Activated CD4-positive, alpha-beta T cell treated with anti-CD3 and anti-CD28 coated beads, Interleukin-2, amount 50 U/mL, for 16 hours (primary cell): ENCODE measurements around the gene TYW5.

Experiments used
- DNase-seq: peaks from one replicate; pipeline ENCODE4 v3.0.0-alpha.2; 2020

Gene TYW5, protein sequence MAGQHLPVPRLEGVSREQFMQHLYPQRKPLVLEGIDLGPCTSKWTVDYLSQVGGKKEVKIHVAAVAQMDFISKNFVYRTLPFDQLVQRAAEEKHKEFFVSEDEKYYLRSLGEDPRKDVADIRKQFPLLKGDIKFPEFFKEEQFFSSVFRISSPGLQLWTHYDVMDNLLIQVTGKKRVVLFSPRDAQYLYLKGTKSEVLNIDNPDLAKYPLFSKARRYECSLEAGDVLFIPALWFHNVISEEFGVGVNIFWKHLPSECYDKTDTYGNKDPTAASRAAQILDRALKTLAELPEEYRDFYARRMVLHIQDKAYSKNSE

DNA sequence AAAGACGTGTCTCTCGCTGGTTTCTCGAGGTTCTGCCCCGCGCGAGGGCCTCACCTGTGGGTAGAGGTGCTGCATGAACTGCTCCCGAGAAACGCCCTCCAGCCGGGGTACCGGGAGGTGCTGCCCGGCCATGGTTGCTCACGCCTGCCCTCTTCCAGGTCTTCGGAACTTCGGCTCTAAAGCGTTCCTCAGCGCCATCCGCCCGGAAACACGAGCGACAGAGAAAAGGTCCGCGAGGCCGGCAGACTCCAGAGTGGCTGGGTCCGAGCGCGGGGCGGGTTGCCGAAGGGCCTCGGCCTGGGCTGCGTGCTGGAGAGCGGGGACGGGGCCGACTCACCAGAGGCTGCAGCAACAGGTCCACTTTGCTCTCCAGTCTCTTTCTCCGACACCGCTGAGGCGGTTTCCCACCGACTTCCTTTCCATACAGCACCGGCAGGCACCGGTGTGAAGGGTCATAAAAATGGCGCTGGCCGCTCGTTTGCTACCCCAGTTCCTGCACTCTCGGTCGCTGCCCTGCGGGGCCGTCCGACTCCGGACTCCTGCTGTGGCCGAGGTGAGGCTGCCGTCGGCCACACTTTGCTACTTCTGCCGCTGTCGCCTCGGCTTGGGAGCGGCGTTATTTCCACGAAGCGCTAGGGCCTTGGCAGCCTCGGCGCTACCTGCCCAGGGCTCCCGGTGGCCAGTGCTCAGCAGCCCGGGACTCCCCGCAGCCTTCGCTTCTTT is at the start of gene TYW5, which contains the start of gene MAIP1:
TSS of gene TYW5 (minus strand) at position 153 of the 723 bp plus-strand sequence. CDS start at position 132, 21 bp downstream.
TSS of gene MAIP1 (plus strand) at position 244 of the 723 bp plus-strand sequence. CDS start at position 461, 217 bp downstream.
- DNase-seq: peak; percentile 84

DNA sequence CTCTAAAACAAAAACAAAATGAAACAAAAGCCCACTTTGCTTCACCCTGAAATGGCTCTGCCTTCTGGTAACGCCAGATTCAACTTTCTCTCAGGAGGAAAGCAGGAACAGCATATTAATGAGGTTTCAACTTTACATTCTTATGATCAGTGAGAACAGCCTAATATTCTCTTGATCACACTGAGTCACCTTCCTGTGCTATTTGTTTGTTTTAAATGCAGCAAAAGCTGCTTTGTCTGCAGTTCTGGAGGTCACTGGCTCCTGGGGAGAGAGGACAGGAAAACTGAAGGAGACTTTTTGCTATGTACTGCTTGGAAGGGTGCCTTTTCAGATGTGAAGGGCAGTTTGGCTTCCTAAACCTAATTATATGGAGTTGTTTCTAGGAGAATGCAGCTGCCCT is 48.2 kb upstream of the TYW5 start:
- DNase-seq: no peak

DNA sequence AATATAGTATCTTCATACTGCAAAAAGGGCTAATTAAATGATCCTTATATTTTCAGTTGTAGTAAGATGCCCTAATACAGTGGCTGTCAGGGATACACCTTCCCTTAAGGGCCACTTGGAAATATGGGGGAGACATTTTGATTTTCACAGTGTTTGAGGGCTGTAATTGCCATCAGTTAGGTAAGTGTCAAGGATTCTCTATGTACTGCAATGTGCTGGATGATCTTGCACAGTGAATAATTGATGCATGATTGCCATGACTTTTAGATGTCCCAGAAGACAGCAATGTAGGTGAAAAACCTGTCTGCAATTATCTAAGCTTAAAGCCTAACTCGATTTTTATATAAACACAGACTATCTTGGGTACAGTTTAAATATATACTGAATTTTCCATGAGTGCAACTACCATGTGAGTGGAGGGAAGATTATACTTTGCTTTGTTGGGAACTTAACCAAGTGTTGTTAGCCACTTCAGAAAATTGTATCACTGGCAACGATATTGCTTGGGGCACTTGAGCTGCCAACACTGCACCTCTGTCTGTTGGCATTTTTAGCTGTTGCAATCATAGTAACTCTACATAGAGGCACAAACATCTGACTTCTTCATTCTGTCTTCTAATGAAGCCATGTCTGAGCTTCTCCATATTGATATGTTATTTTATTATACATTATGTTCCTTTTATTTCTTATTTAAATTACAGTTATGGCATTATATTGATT is 45.3 kb upstream of the TYW5 start:
- DNase-seq: no peak

DNA sequence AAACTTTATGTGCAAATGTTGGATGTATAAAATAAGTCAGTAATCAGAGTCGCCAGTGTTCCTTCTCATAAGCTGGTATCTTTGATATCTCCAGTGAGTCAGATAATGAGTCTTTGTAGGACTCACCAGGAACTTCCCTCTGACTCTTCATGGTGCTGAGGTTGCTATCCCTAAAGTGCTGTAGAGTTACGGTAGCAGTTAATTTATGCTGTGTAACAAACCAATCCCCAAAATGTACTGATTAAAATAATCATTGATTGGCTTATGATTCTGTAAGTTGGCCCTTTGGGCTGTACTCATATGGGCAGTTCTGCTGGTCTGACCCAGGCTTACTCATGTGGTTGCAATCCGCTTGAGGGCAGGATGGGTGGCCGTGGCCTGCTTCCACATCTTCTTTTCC is 43.9 kb upstream of the TYW5 start:
- DNase-seq: no peak

DNA sequence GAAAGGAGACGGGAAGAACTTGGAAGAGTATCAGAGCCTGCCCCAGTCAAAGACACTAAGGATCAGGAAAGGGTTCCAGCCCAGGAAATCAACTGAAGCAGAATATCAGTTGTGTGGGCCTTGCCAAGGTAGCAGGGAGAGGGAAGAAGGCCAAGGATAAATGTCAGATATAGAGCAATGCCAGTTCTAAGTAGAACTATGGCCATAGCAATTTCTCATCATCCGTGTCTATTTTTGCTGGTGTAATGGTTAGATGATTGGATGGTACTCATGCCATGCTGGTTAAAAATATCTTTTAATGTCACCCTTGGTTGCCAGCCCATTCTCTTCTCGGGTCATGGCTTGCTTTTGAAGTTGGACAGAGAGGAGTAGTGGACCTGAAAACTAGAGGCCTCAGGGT is 42.0 kb upstream of the TYW5 start:
- no peak for DNase-seq

DNA sequence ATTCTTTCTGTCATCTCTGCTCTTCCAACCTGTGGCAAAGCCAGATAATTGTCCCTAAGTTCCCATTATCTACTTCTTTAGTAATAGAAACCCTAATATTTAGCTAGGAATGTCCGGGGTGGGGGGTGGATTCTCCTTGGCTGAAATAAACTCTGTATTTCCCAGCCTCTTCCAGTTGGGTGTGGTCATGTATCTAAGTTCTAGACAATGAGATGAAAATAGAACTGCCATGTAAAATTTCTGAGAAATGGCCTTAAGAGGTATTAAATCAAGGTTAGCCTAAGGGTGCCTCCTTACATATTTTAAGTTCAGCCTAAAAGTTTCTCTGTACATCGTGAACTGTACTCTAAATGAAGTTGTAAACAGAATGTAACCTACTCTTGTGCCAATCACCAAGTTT is 39.6 kb upstream of the TYW5 start:
- DNase-seq: no peak

DNA sequence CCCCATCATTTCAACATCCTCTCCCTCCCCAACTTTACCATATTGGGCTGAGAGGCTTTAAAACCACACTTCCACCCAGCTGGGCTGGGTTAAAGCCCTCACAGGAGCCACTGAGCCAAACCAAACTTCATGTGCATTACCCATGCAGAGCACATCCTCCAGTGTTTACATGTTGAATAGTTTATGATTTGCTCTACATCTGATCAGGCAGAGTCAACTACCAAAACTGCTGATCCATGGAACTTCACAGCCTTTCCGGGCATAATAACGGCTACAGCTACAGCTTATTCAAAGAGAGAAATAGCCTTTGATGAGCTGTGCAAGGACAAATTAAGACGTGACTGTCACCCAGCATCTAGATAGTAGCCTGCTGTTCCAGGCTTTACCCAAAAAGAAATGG is 39.1 kb upstream of the TYW5 start:
- DNase-seq: no peak

DNA sequence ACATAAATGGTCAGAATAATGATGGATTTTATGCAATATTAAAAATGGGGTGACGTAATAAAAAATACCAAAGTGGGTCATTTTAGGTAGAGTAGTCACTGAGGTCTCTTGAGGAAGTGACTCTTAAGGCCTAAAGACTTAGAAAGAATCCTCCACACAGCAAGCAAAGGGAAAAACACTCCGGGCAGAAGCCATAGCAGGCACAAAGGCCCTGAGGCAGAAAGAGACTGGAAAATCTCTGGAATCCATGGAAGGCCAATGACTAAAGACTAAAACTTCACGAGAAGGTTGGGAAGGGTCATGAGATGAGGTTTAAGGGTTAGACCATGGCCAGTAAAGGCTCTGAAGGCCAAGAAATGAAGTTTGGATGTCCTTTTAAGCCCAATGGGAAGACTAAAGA is 37.0 kb upstream of the TYW5 start:
- no peak for DNase-seq

DNA sequence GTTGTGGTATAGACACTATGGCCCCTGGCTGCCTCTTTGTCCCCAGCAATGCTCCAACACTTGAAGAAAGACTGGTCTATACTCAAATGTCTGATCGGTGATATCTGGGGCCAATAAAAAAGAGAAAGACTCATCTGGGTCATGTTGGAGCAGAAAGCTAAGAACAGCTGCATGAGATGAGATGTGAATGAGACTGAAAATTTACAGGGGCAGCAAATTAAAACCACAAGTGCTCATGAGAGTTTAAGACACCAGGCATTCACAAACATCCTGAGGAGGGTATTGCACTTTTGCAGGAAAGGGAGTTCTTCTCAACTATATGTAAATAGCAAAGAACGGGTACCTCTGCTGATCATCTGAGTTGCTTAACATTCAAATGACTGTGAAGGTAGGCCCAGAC is 36.4 kb upstream of the TYW5 start:
- DNase-seq: no peak

DNA sequence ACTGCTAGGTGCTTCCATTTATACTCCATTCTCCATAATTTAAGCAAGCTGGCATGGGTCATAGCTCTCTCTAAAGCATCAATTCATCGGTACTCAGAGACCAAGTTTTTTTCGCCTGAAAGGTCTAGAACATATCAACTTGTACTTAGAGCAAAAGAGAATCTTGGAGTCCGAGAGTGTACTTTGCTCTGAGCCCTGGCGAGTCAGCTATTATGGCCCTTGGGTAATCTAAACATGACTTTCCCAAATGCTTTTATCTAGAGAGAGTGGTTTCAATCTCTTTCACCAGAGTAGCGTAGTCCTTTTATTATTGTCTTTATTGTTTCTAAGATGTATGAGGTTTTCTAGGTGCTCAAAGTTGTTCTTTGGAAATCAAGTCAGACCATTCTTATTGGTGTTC is 34.5 kb upstream of the TYW5 start:
- DNase-seq: no peak

DNA sequence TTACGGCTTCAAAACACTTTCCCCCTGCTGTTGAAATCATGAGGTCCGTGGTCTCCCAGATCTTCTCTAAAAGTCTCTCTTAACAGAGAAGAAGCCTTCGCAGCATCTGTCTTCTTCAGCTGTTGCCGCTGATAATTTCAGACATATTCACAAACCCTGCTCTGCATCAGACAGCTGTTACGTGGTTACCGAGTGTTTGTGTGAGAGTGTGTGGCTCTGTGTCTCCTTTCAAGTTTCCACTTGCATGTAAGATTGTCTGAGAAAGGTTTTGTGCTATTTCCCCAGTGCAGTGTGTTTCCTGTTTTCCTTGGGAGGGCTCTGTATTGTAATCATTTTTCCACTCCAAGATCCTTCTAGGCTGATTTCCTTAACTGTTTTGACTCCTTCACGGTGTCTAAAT is 32.9 kb upstream of the TYW5 start:
- DNase-seq: no peak

DNA sequence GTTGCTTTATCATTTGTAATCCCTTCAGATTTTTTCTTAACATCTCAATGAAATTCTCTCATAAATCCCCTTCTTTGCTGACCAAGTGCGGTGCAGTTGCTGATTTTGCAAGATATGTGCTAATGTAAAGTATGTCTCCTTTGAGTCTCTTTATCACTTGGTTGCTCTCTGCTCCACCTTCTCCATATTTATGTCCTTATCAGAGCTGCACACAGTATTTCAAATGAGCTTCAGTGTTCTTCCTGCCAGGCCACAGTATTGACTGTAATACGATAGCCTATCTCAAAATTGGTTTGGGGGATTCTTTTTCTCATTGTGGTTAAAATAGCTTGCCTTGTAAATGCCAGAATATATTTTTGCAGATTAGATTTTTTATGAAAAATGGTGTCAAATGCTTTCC is 32.3 kb upstream of the TYW5 start:
- DNase-seq: no peak

DNA sequence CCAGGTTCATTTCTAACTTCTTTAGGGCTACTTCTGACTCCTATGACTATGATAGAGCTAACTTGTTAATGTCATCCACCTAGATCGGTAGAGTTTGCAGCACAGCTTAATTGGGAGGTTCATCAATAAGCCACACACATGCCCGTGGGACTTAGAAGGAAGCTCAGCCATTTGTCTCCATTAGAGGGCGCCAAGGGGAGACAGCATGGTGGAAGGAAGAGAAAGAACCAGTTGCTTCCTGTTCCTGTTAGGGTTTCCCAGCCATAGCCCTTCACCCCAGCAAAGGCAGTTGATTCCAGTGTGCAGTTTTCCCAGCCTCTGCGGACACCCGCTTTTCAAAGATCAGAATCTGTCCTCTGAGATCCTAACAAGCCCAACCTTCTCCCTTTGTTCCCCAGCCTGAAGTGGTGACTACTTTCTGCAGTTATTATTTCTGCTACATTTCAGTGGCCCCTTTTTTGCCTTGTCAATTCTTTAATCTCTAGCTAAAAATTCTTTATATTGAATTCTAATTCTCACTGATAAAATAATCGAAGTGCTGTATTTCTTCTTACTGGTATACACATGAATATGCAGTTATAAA is 30.4 kb upstream of the TYW5 start:
- peak; percentile 67 for DNase-seq

DNA sequence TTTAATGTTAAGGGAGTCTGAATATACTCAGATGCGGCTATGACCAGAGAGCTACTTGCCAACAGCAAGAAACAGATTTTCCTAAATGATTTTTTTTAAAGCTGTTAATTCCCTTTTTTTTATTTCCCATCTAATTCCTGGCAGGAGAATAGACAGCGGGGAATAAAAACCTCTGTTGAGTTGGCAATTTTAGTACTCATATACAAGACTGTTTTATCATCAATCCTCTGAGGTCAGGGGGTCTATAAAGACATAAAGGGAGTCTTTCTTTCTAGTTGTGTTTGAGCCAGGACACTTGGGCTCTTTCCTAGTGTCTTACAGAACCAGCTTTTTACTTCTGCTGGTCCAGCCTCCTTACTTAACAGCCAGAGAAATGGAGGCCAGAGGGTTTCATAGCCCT is 29.5 kb upstream of the TYW5 start:
- no peak for DNase-seq

DNA sequence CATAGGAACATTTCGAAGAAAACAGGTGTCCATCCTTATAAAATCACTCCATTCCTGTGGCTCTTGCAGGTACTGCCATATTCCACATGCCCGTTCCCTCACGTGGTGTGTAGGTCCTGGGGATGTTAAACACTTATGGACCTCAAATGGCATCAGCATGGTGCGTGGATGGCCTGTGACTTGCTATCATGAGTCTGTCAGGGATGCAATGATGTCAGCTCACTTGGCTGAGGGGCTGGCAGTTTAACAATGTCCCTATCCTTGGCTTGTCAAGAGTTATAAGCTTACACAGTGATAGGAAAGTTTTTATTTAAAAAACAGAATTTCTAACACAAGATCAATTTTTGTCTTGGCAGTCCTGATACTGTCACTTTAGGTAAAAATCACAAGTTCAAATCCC is 28.9 kb upstream of the TYW5 start:
- no peak for DNase-seq

DNA sequence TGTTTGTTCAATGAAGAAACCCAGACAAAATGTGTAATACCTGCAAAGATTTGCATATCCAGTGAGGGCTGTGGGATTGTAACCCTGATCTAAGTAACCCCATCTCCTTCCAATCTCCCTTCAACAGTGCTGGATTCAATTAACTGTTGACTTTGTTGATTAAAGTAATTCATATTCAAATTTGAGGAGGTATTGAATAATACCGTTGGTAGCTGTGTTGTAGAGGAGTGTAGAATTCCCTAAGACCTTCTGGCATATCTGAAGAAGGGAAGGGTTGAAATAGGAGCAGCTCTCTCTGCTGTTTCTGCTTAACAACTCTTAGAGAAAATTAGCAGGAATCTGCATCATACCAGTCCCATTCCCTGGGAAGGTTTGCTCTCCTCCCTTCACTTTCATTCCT is 28.2 kb upstream of the TYW5 start:
- no peak for DNase-seq

DNA sequence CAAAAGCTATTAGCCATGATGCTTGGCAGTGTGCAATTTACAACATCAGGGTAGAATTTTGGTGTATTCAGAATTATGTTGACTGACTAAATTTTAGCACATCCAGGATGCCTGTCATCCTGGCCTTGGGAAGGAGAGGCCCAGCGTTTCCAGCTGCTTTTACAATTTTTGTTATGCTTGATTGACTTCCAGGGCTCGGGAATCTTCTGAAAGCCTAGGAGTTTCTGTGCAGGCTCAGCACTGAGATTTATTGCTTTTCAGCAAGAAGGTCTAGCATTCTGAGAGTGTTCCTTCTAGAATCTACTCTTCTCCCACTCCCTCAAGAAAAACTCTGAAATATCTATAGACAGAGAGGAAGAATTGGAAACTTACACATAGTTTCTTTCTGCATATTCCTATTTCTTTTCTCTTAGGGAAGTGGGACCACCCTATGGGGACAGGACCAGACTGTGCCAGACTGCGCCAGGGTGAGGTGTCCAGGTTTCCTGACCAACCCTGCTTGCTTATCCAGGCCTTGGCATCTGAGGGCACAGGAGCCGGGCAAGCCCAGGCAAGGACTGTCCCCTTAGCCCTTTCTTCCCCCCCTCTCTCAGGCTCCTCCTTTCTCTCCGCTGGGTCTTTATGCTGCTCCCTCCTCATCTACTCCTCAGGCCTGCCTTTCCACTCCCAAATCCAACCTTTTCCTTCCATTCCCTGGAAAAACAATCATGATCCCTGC is 27.0 kb upstream of the TYW5 start:
- DNase-seq: no peak

DNA sequence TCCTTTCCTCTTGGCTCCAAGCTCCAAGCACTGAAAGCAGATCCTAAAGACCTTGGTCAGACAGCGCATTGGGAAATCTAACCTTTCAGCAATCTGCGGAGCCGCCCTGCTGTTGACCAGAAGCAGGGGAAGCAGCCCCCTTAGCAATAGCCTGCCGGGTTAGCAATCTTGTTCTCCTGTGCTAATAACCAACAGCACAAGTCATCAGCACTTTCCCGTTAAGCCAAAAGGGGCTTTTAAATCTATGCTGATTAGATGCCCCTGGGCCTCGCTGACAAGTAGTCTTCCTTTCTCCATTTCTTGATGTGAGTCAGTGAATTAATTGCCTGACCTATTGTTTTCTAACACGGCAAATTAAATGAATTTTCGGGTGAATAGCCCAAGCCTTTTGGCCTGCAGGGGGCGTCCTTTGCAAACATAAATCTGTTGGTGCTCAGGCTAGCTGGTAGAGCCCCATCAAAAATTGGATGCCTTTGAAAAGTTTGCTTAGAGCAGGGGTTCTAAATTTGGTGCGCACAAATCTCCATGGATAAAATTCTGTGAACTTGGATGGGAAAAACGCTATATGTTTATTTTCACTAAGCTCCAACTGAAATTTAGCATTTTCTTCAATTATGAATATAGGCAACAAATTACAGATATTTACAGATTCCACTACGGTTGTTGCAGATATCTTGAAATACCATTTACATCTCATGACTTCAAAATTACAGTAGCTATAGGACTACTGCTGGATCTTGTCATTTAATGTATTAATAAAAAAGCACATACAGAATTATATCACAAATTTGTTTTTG is 24.7 kb upstream of the TYW5 start:
- peak; percentile 82 for DNase-seq

DNA sequence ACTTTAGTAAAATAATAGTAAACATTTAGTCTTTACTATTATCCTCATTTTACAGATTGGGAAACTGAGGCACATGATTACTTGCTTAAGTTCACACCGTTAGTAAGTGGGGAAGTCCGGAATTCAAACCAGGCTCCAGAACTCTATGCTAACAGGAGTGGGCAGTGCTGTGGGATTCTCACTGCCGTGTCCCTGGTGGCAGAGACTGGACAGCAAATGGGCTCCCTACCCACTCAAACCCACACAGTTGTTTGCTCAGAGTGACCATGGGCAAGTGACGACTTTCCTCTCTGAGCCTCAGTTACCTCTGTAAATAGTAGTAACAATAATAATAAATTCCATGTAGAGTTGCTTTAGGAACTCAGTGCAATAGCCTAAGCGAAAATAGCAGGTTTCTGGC is 24.1 kb upstream of the TYW5 start:
- DNase-seq: no peak

DNA sequence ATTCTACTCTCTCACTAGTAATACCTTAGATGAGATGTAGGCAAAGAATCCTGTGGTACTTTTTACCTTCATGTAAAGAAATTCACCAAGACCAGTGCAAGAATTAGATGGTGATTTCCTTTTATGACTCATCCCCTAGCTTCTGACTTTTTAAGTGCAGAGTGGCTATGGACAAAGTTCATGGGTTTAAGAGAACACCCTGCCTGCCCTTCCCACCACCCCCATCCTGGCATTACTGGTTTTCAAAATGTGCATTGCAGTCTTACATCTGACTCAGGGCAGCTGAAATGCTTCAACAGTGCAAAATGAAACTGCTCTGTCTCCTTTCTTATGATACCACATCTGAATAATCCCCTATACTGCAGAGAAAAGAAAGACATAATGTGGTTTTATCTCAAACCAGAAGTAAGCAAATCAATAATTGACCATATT is 22.7 kb upstream of the TYW5 start:
- DNase-seq: peak; percentile 88

DNA sequence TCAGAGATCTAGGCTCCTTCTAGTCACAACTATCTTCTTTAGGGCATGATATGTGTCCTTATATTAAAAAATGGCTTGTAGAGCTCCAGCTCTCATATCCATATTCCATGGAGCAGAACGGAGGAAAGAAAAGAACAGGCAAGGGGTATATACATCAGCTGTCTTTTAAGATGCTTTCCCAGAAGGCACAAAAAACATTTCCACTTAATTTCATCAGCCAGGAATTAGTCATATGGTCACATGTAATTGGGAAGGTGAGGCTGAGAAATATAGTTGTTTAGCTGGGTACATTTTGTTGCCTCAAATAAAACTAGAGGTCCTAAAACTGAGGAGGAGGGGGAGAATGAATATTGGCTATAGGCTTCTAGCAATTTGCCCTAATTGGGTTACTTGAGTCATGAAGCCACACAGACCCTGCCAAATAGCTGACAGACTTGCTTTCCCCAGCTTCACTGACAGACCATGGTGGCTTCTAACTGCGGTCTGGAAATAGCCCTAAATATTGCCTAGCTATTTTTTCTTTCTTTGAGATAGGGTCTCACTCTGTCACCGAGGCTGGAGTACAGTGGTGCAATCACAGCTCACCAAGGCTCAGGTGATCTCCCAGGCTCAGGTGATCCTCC is 20.1 kb upstream of the TYW5 start:
- no peak for DNase-seq
